ENCODE results near the gene UBE3C. TPM values are rescaled to one million over a fixed set of nuclear protein-coding genes. Genes with fewer than 3 reads are reported as not detected.

UBE3C gene
- polyA plus RNA-seq, 1 donor (not counting 4 experiments of a cell fraction or from before 2014, with no cell fraction given): 89.3 TPM

DNA sequence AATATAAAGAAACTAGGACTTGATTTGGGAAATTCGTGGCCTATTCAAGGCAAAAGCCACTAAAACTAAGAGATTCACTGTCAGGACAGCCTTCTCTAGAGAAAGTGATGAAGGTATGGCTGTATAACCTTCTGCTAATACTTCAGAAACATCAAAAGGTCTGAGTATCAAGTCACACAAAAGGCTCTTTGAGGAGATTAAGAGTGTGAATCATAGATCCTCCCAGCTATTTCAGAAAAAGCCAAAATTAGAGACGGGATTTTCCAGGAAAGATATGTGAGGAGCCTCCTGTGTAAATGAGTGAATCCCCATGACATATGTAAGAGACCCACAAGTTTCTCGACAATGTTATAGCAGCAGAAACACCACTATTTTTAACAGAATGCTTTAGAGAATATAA, 56.2 kb downstream of the UBE3C start:
- dilution Hi-C loops (cut with MboI; ENCODE audit: extremely low pct_ligation_motif_present, low sequenced_read_pairs): no loop called here
- no peaks in the 10 kb centered on the region for H4K20me1 ChIP-seq (ENCODE audit: control insufficient read depth, extremely low read depth, insufficient read depth, low read length)
- no peaks in the 10 kb centered on the region for H3K27me3 ChIP-seq (ENCODE audit: control insufficient read depth, extremely low read depth, insufficient read depth, low read length)
- peaks cover 16 to 23% of the 10 kb centered on the region in 2 experiments for H3K36me3 ChIP-seq (ENCODE audit: control insufficient read depth in 2 of 2, extremely low read depth in 1 of 2, insufficient read depth in 2 of 2, low read length in 2 of 2)
- no peak overlapping the region for H3K27ac ChIP-seq (ENCODE audit: control insufficient read depth, insufficient read depth, low read length)
- H3K9me1 ChIP-seq (ENCODE audit: control insufficient read depth, extremely low read depth, insufficient read depth, low read length): peaks cover 2% of the 10 kb centered on the region
- no peak overlapping the region for H3K4me2 ChIP-seq (ENCODE audit: control insufficient read depth, extremely low read depth, insufficient read depth, low read depth, low read length)
- no peak overlapping the region for H2AFZ ChIP-seq (ENCODE audit: control insufficient read depth, low read length)
- peaks cover 20% of the 10 kb centered on the region for H3K79me2 ChIP-seq (ENCODE audit: control insufficient read depth, insufficient read depth, low read length)
- DNase-seq (ENCODE audit: low read depth, low spot score): no peak
- no peak overlapping the region for H3K9ac ChIP-seq (ENCODE audit: control insufficient read depth, extremely low read depth, insufficient read depth, low read length)
- no peak for FAIRE-seq
- no peaks in the 10 kb centered on the region for H3K4me1 ChIP-seq (ENCODE audit: control insufficient read depth, extremely low read depth, insufficient read depth, low read length)
- no peaks in the 10 kb centered on the region for H3K9me3 ChIP-seq (ENCODE audit: control insufficient read depth, low read depth, low read length)
- TF ChIP-seq CTCF (optimal IDR thresholded peaks at IDR 0.05 in 1 of 3, IDR thresholded peaks at IDR 0.05 in 1 of 3, conservative IDR thresholded peaks at IDR 0.05 in 1 of 3; ENCODE audit: extremely low read depth in 1 of 3, insufficient read depth in 2 of 3, low read length in 3 of 3): no peak
- no peak for TF ChIP-seq EZH2 (IDR thresholded peaks at IDR 0.05; ENCODE audit: low read length)
- no peak overlapping the region for H3K4me3 ChIP-seq (ENCODE audit: control insufficient read depth in 2 of 3, extremely low read depth in 1 of 3, insufficient read depth in 2 of 3, low read depth in 1 of 3, low read length in 3 of 3)

- H3K36me3 ChIP-seq (ENCODE audit: control insufficient read depth in 2 of 2, extremely low read depth in 1 of 2, insufficient read depth in 2 of 2, low read length in 2 of 2): peaks cover 12 to 18% of the 10 kb centered on the region in 2 experiments
- H4K20me1 ChIP-seq (ENCODE audit: control insufficient read depth, extremely low read depth, insufficient read depth, low read length): no peaks in the 10 kb centered on the region
- dilution Hi-C loops (cut with MboI; ENCODE audit: extremely low pct_ligation_motif_present, low sequenced_read_pairs): no loop called here
- H3K9ac ChIP-seq (ENCODE audit: control insufficient read depth, extremely low read depth, insufficient read depth, low read length): no peak overlapping the region
- FAIRE-seq: no peak
- H3K4me3 ChIP-seq (ENCODE audit: control insufficient read depth in 2 of 3, extremely low read depth in 1 of 3, insufficient read depth in 2 of 3, low read depth in 1 of 3, low read length in 3 of 3): no peak overlapping the region
- H3K9me3 ChIP-seq (ENCODE audit: control insufficient read depth, low read depth, low read length): no peaks in the 10 kb centered on the region
- H3K27ac ChIP-seq (ENCODE audit: control insufficient read depth, insufficient read depth, low read length): no peak overlapping the region
- no peaks in the 10 kb centered on the region for H3K4me1 ChIP-seq (ENCODE audit: control insufficient read depth, extremely low read depth, insufficient read depth, low read length)
- H3K27me3 ChIP-seq (ENCODE audit: control insufficient read depth, extremely low read depth, insufficient read depth, low read length): no peaks in the 10 kb centered on the region
- TF ChIP-seq EZH2 (IDR thresholded peaks at IDR 0.05; ENCODE audit: low read length) (no peak), CTCF (optimal IDR thresholded peaks at IDR 0.05 in 1 of 3, IDR thresholded peaks at IDR 0.05 in 1 of 3, conservative IDR thresholded peaks at IDR 0.05 in 1 of 3; ENCODE audit: extremely low read depth in 1 of 3, insufficient read depth in 2 of 3, low read length in 3 of 3) (no peak)
- no peak for DNase-seq (ENCODE audit: low read depth, low spot score)
- H2AFZ ChIP-seq (ENCODE audit: control insufficient read depth, low read length): no peak overlapping the region
- H3K4me2 ChIP-seq (ENCODE audit: control insufficient read depth, extremely low read depth, insufficient read depth, low read depth, low read length): no peak overlapping the region
- H3K9me1 ChIP-seq (ENCODE audit: control insufficient read depth, extremely low read depth, insufficient read depth, low read length): peaks cover 2% of the 10 kb centered on the region
- peaks cover 13% of the 10 kb centered on the region for H3K79me2 ChIP-seq (ENCODE audit: control insufficient read depth, insufficient read depth, low read length)
Observed at GRCh38 chr7:157195868-157196267, 57.1 kb downstream of the UBE3C start.
